Activated CD4-positive, alpha-beta T cell treated with anti-CD3 and anti-CD28 coated beads for 24 hours (primary cell): ENCODE measurements around the gene BLOC1S2.
"Not testable (repeated sequence)": the region's sequence is repeated elsewhere in the genome, so short reads cannot be mapped to it uniquely, and the experiment has no call there.

ENCODE experiments used
- DNase-seq, 2 donors: peaks; one replicate each; pipeline ENCODE4 v3.0.0-alpha.2; 2020; ENCODE audit warnings: low read depth in 2 of 2

The BLOC1S2 gene

DNA sequence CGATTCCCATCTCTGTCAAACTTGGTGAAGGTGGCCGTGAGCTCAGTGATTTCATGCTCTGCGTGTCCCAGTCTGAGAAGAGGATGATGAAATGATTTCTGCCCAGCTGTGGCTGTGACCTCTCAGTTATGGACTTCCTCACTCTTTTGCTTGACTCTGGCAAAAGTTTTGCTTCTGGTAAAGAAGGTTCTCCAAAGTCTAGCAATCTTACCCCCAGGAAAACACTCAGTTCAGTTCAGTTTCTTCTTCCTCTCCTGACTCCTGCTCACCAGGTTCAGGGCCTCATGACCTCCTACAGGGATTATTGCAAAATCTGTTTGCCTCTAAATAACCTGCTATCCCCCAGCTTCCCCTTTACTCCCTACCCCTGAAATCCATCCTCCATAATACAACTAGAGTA, 4.9 kb upstream of the BLOC1S2 start:
- no peak for DNase-seq

DNA sequence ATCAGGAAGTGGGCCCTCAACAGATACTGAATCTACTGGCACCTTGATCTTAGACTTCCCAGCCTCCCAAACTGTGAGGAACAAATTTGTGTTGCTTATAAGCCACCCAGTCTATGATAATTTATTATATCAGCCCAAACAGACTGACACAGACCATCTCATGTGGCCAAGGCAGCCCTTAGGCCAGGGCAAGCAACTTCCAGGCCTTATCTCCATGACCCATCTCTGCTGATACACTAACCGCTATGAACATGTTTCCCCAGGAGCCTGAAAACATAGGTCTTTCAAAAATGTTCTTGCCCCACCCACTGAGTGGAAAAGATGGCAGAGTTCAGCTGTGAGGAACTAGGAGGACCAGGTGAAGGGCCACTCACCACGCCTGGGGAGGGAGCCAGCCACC, 3.2 kb upstream of the BLOC1S2 start:
- no peak for DNase-seq

DNA sequence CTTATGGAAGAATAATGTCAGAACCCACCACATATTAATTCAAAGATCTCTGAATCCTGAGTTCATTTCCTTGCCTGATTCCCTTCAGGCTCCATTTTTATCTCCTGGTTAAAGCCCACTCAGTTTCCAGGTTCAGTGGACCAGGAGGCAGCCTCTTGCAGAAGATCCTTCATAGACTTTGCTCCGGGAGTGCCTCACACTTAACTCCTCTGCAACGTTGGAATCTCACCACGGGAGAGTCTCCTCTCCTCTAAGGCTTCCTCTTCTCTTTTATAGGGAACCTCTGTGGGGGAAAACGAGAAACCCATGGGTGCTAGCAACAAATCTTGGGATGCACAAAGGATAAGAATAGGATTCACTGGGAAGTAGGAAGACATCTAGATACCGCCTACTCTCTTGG, 1.7 kb upstream of the BLOC1S2 start:
- no peak for DNase-seq

DNA sequence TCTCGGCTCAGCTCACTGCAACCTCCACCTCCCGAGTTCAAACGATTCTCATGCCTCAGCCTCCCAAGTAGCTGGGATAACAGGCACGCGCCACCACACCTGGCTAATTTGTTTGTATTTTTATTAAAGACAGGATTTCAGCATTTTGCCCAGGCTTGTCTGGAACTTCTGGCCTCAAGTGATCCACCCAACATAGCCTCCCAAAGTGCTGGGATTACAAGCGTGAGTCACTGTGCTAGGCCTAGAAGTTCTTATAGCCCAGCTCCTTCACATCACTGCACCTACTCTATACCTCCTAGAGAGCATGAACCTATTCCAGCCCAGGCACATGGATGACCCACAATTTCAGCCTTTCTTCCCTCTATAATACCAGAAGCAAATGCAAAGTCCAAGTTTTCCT, 1.3 kb upstream of the BLOC1S2 start:
- no peak for DNase-seq

DNA sequence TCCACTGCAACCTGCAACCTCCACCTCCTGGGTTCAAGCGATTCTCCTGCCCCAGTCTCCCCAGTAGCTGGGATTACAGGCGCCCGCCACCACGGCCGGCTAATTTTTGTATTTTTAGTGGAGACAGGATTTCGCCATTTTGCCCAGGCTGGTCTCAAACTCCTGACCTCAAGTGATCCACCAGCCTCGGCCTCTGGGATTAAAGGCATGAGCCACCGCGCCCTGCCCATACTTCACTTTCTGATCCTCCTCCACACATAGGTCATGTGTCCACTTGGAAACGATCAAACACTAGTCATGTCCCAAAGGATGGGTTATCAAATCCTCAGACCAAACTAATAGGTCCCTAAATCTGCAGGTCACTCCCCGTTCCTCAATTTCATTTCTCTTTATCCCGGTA, 1.2 kb downstream of the BLOC1S2 start:
- not testable (repeated sequence) for DNase-seq

DNA sequence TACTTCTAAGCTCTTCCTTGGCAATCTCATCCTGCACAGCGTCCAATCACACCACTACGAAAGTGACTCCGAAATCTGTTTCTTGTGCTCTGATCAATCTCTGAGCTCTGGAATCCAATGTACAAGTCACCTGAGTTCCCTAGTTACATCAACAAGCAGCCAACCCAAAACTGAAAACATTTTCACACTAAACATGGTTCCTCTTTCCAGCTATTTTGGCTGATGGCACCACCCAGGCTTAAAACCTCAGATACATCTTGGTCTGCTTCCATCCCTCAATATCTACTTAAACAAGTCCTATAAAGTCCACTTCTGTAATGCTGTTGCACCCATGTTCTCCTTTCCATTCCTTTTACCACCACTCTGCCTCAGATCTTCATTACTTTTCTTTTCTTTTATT, 3.6 kb downstream of the BLOC1S2 start:
- DNase-seq, result no peak

DNA sequence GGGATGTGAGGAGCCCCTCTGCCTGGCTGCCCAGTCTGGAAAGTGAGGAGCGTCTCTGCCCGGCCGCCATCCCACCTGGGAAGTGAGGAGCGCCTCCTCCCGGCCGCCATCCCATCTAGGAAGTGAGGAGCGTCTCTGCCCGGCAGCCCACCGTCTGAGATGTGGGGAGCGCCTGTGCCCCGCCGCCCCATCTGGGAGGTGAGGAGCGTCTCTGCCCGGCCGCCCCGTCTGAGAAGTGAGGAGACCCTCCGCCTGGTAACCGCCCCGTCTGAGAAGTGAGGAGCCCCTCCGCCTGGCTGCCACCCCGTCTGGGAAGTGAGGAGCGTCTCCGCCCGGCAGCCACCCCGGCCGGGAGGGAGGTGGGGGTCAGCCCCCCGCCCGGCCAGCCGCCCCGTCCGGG, 9.5 kb downstream of the BLOC1S2 start:
- DNase-seq, result not testable (repeated sequence)

DNA sequence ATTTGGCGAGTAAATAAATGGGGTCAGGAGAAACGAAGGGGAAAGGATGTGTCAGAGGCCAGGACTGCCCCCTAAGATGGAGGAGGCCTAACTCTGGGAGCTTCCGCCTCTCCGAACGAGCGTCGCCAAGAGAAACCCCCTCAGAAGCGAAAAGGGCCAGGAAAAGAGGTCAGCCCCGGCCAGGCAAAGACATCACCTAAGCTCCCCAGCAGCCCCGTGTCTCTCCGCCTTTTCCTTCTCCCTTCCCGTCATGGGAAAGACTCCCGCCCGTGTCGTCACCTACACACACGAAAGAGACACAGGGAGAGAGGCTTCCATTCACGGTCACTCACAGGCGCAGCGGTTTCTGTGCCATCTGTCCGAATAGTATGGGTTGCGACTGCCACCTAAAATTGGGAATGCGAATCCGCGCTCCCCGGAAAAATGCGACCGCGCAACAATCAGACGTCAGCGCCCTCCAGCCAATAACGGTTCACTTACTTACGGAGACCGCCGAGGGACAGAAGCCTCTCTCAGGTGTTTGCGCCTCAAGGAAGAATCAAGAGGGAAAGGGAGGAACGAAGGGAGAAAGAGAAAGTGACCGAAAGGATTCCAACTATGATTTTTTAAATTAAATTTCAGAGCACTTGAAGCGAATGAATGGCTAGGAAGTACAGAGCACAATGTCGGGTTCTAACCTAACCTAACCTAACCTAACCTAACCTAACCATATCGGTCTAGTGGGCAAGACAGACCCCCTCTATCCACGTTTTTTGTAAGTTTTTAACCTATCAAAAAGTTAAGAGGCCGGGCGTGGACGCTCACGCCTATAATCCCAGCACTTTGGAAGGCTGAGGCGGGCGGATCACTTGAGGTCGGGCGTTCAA, 19.0 kb downstream of the BLOC1S2 start, which contains the start of gene CWF19L1:
Gene CWF19L1 (minus strand): TSS at position 400 of the 866 bp plus-strand sequence. CDS start 45 bp downstream, at position 355.
- peak; percentile 39 to 67 for DNase-seq

DNA sequence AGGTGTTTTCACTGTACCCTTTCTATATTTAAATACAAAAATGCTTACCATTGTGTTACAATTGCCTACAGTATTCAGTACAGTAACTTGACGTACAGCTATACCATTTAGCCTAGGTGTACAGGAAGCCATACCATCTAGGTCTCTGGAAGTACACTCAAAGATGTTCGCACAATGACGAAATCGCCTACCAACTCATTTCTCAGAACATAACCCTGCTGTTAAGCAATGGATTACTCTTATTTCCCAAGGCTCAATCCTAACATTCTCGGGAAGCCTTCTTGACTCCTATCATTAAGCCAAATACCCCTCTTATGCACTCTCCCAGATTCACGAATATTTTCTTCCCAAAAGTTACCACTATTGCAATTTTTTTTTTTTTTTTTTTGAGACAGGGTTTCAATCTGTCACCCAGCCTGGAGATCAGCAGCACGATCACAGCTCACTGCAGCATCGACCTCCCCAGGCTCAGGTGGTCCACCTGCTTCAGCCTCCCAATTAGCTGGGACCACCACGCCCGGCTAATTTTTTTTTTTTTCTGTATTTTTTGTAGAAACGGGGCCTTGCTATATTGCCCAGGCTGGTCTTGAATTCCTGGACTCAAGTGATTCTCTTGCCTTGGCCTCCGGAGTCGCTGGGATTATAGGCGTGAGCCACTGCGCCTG, 20.5 kb downstream of the BLOC1S2 start:
- DNase-seq, result no peak

DNA sequence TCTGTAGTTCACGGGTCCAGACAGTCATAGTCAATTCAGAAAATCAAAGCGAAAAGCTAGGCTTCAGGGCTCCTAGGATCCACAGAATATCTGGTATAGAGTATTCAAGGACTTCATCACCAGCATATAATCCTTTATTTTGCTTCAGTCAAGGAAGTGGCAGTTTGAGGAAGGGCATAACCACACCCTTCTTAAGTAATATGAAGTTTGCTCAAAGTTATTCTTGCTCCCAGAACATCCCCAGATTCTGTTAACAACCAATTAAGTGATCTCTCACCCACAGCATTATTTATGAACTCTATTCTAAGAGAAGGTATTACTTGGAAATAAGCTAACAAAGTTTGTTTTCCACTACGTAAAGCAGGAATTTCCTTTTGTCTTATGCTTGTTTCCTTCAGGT, 32.3 kb downstream of the BLOC1S2 start:
- no peak for DNase-seq

DNA sequence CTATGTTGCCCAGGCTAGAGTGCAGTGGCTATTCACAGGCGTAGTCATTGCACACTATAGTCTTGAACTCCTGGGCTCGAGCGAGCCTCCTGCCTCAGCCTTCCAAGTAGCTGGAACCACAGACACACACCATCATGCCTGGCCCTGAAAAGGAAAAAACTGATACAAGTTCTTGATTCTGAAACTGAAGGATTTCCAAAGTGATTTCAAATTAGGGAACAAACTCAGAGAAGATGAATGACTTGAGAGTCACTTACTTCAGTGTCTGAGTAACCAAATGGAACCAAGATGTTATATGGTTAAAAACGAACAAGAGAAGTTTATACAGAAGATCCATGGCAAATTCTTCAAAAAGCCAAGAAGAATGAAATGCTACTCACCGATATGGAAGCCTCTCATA, 33.4 kb downstream of the BLOC1S2 start:
- no peak for DNase-seq

DNA sequence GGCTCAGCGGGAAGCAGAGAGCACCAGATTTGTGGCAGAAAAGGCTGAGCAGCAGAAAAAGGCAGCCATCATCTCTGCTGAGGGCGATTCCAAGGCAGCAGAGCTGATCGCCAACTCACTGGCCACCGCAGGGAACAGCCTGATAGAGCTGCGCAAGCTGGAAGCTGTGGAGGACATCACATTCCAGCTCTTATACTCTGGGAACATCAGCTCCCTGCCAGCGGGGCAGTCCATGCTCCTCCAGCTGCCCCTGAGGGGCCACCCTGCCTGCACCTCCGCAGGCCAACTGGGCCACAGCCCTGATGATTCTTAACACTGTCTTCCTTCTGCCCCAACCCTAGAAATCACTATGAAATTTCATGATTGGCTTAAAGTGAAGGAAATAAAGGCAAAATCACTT, 37.7 kb downstream of the BLOC1S2 start:
- no peak for DNase-seq

DNA sequence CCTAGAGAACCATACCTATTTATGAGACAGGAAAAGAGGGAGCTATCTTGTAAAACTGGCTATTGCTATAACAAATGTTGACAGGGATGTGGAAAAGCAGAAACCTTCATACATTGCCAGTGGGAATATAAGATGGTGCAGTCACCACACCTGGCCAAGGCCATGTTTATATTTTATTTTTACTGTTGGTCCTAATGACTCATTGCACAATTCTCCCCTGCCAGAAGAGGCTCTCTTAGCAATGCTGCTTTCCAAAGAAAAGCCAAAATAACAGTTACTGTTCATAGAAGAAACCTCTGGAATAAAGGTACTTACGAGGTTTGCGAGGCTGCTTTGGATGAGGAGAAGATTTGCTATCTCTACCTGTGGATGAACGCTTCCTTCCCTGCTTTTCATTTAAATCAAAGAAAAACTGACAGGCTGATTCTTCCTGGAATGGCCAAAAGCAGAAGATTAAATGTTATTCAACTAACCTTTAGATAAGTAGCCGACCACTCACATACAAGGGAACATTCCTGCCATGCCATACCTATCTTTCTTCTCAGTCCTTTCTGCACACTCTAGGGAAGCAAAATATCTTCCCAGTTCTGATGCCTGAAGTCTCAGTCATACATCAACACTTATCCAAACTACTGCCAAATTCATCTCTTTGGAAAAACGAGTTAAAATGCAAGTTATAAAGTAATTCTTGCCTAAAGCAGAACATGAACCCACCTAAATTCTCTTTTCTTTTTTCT, 40.8 kb downstream of the BLOC1S2 start:
- DNase-seq, result no peak

DNA sequence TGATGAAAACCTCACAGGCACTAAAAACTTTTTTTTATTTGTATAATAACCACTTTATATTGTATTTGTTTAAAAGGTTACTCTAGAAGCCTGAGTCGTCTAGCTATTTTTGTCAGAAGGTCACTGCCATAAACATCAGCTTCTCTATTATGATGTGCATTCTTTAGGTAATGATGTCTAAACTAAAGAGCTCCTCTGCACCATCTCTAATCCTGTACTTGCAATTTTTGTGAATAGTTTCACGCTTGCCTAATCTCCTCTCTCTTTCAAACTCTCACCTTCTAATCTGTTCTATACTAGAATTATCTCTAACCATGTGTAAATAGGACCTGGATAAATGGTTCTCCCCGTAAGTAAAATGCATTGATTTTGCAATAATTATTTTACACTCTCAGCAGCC, 46.6 kb downstream of the BLOC1S2 start:
- DNase-seq, result no peak

DNA sequence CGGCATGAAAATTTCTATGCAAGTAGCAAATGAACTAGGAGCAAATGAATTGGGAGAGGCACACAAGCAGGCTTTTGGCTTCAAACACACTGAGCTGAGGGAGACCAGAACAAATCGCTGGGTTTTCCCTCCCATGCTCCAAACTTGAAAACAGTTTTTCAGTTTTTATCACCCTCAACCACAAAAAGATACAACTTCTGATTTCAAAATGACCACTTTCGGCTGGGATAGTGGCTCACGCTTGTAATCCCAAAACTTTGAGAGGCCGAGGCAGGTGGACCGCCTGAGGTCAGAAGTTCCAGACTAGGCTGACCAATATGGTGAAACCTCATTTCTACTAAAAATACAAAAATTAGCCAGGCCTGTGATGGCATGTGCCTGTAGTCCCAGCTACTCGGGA, 48.1 kb downstream of the BLOC1S2 start:
- no peak for DNase-seq

DNA sequence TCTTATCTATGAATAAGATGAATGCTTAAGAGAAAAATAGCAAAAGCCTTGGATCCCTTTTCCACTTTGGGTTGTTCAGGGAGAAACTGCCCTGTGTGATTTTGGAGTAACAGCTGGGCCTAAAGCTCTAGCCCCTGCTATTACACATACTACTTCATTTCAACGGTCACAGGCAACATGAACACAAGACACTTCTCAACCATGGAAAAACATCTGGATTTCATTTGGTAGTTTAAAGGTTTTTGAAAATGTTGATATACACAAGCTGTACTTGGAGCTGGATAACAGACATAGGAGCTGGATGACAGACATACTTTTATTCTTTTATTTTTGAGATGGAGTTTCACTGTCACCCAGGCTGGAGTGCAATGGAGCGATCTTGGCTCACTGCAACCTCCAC, 54.4 kb downstream of the BLOC1S2 start:
- no peak for DNase-seq

DNA sequence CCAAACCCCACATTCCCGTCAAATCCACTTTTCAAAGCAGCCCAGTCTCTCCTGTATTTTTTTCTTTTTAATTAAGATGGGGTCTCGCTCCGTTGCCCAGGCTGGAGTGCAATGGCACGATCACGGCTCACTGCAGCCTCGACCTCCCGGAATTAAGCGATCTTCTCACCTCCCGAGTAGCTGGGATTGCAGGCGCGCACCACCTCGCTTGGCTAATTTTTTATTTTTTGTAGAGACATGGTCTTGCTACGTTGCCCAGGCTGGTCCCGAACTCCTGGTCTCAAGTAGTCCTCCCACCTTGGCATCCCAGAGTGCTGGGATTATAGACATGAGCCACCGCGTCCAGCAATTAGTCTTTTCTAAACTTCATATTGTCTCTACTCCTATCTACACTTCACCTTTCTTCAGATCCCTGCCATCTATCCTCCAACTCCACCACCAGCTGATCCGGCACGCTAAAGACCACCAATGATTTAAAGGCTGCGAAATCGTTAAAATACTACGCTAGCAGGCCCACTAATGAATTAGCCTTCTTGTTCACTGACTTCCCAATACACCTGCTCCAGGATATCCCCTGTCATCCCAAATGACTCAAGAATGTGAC, 56.6 kb downstream of the BLOC1S2 start:
- no peak for DNase-seq

DNA sequence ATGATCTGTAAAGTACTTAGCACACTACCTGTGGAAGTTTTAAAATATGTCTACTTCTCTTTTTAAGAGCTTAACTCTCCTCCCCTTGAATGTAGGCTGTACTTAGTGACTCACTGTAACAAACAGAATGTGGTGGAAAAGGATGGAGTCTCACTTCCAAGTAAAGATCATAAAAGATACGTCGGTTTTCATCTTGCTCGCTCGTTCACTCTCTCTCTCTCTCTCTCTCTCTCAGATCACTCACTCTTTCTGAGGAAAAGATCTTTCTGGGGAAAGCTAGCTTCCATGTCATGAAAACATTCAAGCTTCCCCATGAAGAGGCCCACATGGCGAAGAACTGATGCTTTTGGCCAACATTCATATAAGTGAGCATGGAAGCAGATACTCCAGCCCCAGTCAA, 62.6 kb downstream of the BLOC1S2 start:
- DNase-seq, result no peak
